IMR-90 (cell line): ENCODE measurements around the gene CSNK1G2.

Experiments
- CEBPB ChIP-seq: IDR thresholded peaks from 2 replicates; pipeline ENCODE4 v1.6.1; 2012; ENCODE audit warnings: low read depth, low read length, improper control_type of control experiment
- CHD1 ChIP-seq: IDR thresholded peaks from 2 replicates; pipeline ENCODE4 v1.6.1; 2012; ENCODE audit warnings: low read depth, low read length, improper control_type of control experiment
- MAZ ChIP-seq: IDR thresholded peaks from 2 replicates; pipeline ENCODE4 v1.6.1; 2012; ENCODE audit warnings: low read depth, mild to moderate bottlenecking, low read length, improper control_type of control experiment, moderate library complexity, borderline replicate concordance
- POLR2A ChIP-seq: IDR thresholded peaks from 2 replicates; pipeline ENCODE4 v1.6.1; 2012; ENCODE audit warnings: mild to moderate bottlenecking, low read depth, low read length
- RAD21 ChIP-seq: IDR thresholded peaks from 2 replicates; pipeline ENCODE4 v1.6.1; 2012; ENCODE audit warnings: low read length, improper control_type of control experiment
- RFX5 ChIP-seq: IDR thresholded peaks from 2 replicates; pipeline ENCODE4 v1.8.0; 2012; ENCODE audit warnings: low read depth, mild to moderate bottlenecking, low read length, moderate library complexity
- SMC3 ChIP-seq: fragments of 150-350 bp; IDR thresholded peaks from 2 replicates; pipeline ENCODE4 v1.6.1; 2016; ENCODE audit warnings: low read depth, mild to moderate bottlenecking, antibody characterized with exemption, low read length, moderate library complexity
- TF ChIP-seq, protein P1 (sequence below): conservative IDR thresholded peaks from 2 replicates; pipeline ENCODE4 v1.5.1; 2012; ENCODE audit warnings: mild to moderate bottlenecking, low read depth, low read length, improper control_type of control experiment
- TF ChIP-seq, protein P2 (sequence below): fragments of 150-350 bp; IDR thresholded peaks from 2 replicates; pipeline ENCODE4 v1.6.1; 2016; ENCODE audit warnings: low read depth, mild to moderate bottlenecking, low read length, moderate library complexity, borderline replicate concordance

DNA sequence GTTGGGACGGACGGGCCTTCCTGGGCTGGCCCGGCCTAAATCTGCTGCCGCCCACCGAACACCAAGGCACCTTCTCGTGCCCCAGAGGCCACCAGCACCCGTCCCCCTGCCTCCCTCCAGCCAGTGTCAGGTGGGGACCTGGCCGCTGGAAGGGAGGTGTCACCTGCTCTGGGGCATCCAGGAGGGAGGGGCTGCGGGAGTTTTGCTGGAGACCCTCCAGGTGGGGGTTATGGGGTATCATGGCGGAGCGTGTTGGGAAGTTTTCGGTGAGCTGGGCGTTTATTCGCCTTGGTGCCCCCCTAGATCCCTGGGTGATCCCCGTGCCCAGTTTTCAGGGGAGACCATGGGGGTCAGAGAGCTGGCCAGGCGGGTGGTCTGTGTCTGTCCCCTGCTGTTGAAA lies 9.7 kb downstream of the CSNK1G2 start:
- TF ChIP-seq, protein P1, sequence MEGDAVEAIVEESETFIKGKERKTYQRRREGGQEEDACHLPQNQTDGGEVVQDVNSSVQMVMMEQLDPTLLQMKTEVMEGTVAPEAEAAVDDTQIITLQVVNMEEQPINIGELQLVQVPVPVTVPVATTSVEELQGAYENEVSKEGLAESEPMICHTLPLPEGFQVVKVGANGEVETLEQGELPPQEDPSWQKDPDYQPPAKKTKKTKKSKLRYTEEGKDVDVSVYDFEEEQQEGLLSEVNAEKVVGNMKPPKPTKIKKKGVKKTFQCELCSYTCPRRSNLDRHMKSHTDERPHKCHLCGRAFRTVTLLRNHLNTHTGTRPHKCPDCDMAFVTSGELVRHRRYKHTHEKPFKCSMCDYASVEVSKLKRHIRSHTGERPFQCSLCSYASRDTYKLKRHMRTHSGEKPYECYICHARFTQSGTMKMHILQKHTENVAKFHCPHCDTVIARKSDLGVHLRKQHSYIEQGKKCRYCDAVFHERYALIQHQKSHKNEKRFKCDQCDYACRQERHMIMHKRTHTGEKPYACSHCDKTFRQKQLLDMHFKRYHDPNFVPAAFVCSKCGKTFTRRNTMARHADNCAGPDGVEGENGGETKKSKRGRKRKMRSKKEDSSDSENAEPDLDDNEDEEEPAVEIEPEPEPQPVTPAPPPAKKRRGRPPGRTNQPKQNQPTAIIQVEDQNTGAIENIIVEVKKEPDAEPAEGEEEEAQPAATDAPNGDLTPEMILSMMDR: no peak
- no peak for TF ChIP-seq POLR2A
- no peak for TF ChIP-seq CHD1
- TF ChIP-seq CEBPB: no peak
- no peak for TF ChIP-seq MAZ
- TF ChIP-seq, protein P2, sequence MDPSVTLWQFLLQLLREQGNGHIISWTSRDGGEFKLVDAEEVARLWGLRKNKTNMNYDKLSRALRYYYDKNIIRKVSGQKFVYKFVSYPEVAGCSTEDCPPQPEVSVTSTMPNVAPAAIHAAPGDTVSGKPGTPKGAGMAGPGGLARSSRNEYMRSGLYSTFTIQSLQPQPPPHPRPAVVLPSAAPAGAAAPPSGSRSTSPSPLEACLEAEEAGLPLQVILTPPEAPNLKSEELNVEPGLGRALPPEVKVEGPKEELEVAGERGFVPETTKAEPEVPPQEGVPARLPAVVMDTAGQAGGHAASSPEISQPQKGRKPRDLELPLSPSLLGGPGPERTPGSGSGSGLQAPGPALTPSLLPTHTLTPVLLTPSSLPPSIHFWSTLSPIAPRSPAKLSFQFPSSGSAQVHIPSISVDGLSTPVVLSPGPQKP: no peak
- no peak for TF ChIP-seq RFX5
- no peak for TF ChIP-seq SMC3
- TF ChIP-seq RAD21: no peak
